GM21528 (cell line): ENCODE data around the gene TSPAN12.

Source experiments
- ATAC-seq: cut with Tn5 transposase; IDR thresholded peaks from one replicate; pipeline ENCODE4 v1.9.1; 2021; ENCODE audit warnings: mild to moderate bottlenecking, moderate library complexity; ENCODE audit not compliant: unreplicated experiment, low FRiP score

The TSPAN12 gene

DNA sequence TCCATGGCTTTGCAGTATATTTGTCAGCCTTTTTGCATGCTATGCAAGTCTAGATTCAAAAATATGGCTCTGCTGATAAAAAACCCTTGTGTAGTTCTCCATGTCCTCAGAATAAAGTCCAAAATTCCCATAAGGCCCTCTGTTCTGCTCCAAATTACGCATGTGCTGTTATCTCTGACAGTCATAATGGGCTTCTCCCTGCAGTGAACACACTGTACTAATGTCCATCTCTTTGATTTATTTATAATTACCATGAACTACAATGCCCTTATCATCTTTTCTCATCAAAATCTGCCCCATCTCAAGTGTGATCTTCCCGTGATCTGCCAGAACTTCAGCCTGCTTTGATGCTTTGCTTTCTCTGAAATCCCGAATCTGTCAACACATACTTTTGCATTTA lies 87.7 kb downstream of the TSPAN12 start:
- no peak for ATAC-seq

DNA sequence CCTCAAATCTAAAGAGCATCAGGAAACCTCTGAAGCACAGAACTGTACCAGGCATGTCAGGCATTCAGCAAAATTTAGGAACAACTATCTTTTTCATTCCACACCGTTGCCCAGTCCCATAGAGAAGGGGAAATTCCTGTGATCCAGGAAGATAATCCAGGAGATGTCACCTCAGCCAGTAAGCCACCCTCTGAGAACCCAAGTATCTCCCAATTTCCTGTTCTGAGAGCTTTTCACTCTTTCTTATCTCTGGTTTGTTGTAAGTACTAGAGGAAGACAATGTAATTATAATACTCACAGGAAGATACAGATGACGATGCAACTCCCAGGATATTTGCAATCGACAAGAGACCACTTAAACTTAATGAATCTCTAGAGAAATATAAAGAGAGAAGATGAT lies 97.1 kb downstream of the TSPAN12 start:
- no peak for ATAC-seq

GRCh38 chr7:120760050-120760449 lies 97.9 kb downstream of the TSPAN12 start:
- ATAC-seq = no peak

DNA sequence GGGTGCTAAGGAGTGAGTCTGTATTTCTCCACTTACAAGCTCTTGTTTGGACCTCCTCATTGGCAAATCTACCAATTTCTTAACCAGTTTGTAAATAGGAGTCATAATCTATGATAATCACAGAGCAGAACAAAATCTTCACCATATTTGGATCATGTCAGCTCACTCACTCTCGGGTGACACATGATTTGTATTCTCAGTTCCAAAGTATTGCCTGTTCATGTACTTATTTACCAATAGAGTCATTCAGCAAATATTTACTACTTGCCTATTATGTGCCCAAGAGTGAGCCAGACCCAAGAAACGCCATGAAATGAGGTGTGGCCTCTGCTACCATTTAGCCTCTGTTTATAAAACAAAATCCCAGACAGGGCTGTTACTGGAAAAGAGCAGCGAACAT lies 114.8 kb downstream of the TSPAN12 start:
- no peak for ATAC-seq

- no peak for ATAC-seq
Observed at GRCh38 chr7:120742372-120742771, 115.6 kb downstream of the TSPAN12 start.

- no peak for ATAC-seq
Observed at GRCh38 chr7:120741371-120742042, 116.4 kb downstream of the TSPAN12 start.

DNA sequence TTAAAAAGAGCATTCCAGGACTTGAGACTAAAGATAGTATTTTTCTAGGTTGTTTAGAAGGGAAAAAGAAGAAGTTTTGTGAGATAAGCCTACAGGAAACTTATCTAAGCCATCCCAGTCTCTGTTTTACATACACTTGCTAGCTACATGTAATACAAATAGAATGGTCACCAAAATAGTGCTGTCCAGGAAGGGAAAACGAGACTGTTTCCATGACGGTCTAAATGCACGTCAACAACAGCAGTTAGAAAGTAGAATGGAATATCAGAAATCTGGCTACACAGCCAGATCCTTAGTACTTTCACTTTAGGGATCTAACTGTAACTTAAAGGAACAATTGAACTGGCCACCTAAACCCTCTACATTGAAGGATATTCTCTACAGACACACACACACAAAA lies 117.6 kb downstream of the TSPAN12 start:
- ATAC-seq = no peak

DNA sequence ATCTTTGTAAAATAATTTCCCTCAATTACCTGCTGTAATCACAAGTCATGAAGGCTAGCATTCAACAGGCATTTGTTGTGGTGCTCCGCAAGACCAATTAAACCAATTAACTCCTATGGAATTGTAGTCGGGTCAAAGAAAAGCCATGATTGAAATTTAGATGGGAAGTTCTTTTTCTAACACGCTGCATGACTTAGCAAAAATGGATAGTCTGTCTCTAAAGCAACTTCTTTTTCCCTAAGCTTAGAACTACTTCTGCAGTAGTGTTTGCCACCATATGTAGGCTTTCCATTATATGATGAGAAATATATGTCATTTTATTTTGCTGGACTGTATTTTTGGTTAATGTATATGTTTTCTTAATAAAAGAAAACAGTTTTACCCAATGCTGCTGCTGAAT lies 119.1 kb downstream of the TSPAN12 start:
- ATAC-seq = no peak
